ENCODE results near the gene KCNMB4. TPM values are rescaled to one million over a fixed set of nuclear protein-coding genes. Genes with fewer than 3 reads are reported as not detected.

KCNMB4 gene
- total and polyA plus RNA-seq, 7 experiments from 2014 or later, result 0.31 to 1.9 (median 1.4) TPM

- Histone ChIP-seq H3K4me1 (ENCODE audit: control insufficient read depth in 2 of 2, insufficient read depth in 2 of 2, low read length in 2 of 2) (no peaks in the 10 kb centered on the region), H3K4me3 (ENCODE audit: low read length) (no peak overlapping the region), H3K36me3 (ENCODE audit: control insufficient read depth in 2 of 3, insufficient read depth in 3 of 3, low read length in 3 of 3) (peaks cover 0 to 6% (median 0%) of the 10 kb centered on the region in 3 experiments), H3K9me3 (ENCODE audit: control insufficient read depth in 2 of 3, low read length in 3 of 3) (no peaks in the 10 kb centered on the region), H3K27ac (ENCODE audit: low read depth, low read length) (no peak overlapping the region), H3K27me3 (ENCODE audit: control insufficient read depth in 2 of 2, insufficient read depth in 2 of 2, low read length in 2 of 2) (no peaks in the 10 kb centered on the region)
- ATAC-seq (peak; percentile 32), DNase-seq (peak in 5 of 9 donors; percentile 21 to 44 (median 34))
- POLR2A ChIA-PET, result interaction anchor here (0.9 kb wide), 1 partner anchor 36 kb away, joined by 3 read pairs; no protein-coding TSS in a partner anchor
- Mint-ChIP-seq H3K36me3 (peaks cover 0 to 12% (median 10%) of the 10 kb centered on the region in 5 donors), H3K4me1 (peaks cover 0 to 21% (median 14%) of the 10 kb centered on the region in 7 donors), H3K27ac (peak overlapping the region in 5 of 9 donors; percentile 35 to 90 (median 63)), H3K9me3 (no peaks in the 10 kb centered on the region), H3K27me3 (no peaks in the 10 kb centered on the region), H3K4me3 (peak overlapping the region in 1 of 10 donors; percentile 32)
- CTCF ChIA-PET, result no interaction called here
- intact Hi-C loops (cut with micrococcal nuclease), result loop anchor here in 1 of 2 donors (5.0 kb wide), 1 partner anchor 47 kb away; no protein-coding TSS in a partner anchor
Observed at GRCh38 chr12:70354787-70355186, 11.3 kb upstream of the KCNMB4 start.

GRCh38 chr12:70355972-70356371 is 10.1 kb upstream of the KCNMB4 start:
- intact Hi-C loops (cut with micrococcal nuclease), result no loop called here

GRCh38 chr12:70359458-70360197 is 6.5 kb upstream of the KCNMB4 start:
- no peaks in the 10 kb centered on the region for H3K9me3 ChIP-seq (ENCODE audit: control insufficient read depth in 2 of 3, low read length in 3 of 3)
- Mint-ChIP-seq H3K27ac (no peak overlapping the region), H3K36me3 (peaks cover 0 to 3% (median 0%) of the 10 kb centered on the region in 5 donors), H3K4me1 (peaks cover under 1 to 19% (median 16%) of the 10 kb centered on the region in 7 donors), H3K9me3 (no peaks in the 10 kb centered on the region), H3K4me3 (no peak overlapping the region), H3K27me3 (peaks cover 0 to 25% (median 0%) of the 10 kb centered on the region in 5 donors)
- ATAC-seq (no peak), DNase-seq (no peak)
- no peaks in the 10 kb centered on the region for H3K27me3 ChIP-seq (ENCODE audit: control insufficient read depth in 2 of 2, insufficient read depth in 2 of 2, low read length in 2 of 2)
- H3K36me3 ChIP-seq (ENCODE audit: control insufficient read depth in 2 of 3, insufficient read depth in 3 of 3, low read length in 3 of 3), result no peaks in the 10 kb centered on the region
- H3K4me1 ChIP-seq (ENCODE audit: control insufficient read depth in 2 of 2, insufficient read depth in 2 of 2, low read length in 2 of 2), result no peaks in the 10 kb centered on the region
- H3K27ac ChIP-seq (ENCODE audit: low read depth, low read length), result no peak overlapping the region
- intact Hi-C loops (cut with micrococcal nuclease), result loop anchor here (10.0 kb wide), 2 partner anchors 775 to 1125 kb away; partner anchors contain the start of genes CCT2 (in 2 of the 2) and CPSF6 (in 1 of the 2)
- ChIA-PET POLR2A (interaction anchor here (0.6 kb wide), 1 partner anchor 100 kb away, joined by 3 read pairs; no protein-coding TSS in a partner anchor), CTCF (no interaction called here)
- no peak overlapping the region for H3K4me3 ChIP-seq (ENCODE audit: low read length)

More at GRCh38 chr12:70355972-70356371, 10.1 kb upstream of the KCNMB4 start:
- Histone ChIP-seq H3K9me3 (ENCODE audit: control insufficient read depth in 2 of 3, low read length in 3 of 3) (no peaks in the 10 kb centered on the region), H3K4me1 (ENCODE audit: control insufficient read depth in 2 of 2, insufficient read depth in 2 of 2, low read length in 2 of 2) (no peaks in the 10 kb centered on the region), H3K27ac (ENCODE audit: low read depth, low read length) (no peak overlapping the region), H3K4me3 (ENCODE audit: low read length) (no peak overlapping the region), H3K27me3 (ENCODE audit: control insufficient read depth in 2 of 2, insufficient read depth in 2 of 2, low read length in 2 of 2) (no peaks in the 10 kb centered on the region), H3K36me3 (ENCODE audit: control insufficient read depth in 2 of 3, insufficient read depth in 3 of 3, low read length in 3 of 3) (peaks cover 0 to 6% (median 0%) of the 10 kb centered on the region in 3 experiments)
- ATAC-seq (no peak), DNase-seq (no peak)
- Mint-ChIP-seq H3K27ac (no peak overlapping the region), H3K4me3 (no peak overlapping the region), H3K9me3 (no peaks in the 10 kb centered on the region), H3K36me3 (peaks cover 0 to 12% (median 10%) of the 10 kb centered on the region in 5 donors), H3K27me3 (no peaks in the 10 kb centered on the region), H3K4me1 (peaks cover 0 to 21% (median 14%) of the 10 kb centered on the region in 7 donors)
- ChIA-PET POLR2A (interaction anchor here (0.6 to 1.9 kb wide), 2 partner anchors 10 to 201 kb away, joined by 3 to 4 read pairs; no protein-coding TSS in a partner anchor), CTCF (no interaction called here)

GRCh38 chr12:70360218-70360617 is 5.9 kb upstream of the KCNMB4 start:
- Mint-ChIP-seq H3K4me3 (no peak overlapping the region), H3K36me3 (peaks cover 0 to 2% (median 0%) of the 10 kb centered on the region in 5 donors), H3K4me1 (peaks cover 5 to 20% (median 17%) of the 10 kb centered on the region in 7 donors), H3K27ac (peak overlapping the region in 1 of 9 donors; percentile 43), H3K9me3 (no peaks in the 10 kb centered on the region), H3K27me3 (peaks cover 0 to 31% (median 0%) of the 10 kb centered on the region in 5 donors)
- intact Hi-C loops (cut with micrococcal nuclease), result loop anchor here (10.0 kb wide), 2 partner anchors 775 to 1125 kb away; partner anchors contain the start of genes CCT2 (in 2 of the 2) and CPSF6 (in 1 of the 2)
- ChIA-PET POLR2A (no interaction called here), CTCF (no interaction called here)
- Histone ChIP-seq H3K9me3 (ENCODE audit: control insufficient read depth in 2 of 3, low read length in 3 of 3) (no peaks in the 10 kb centered on the region), H3K36me3 (ENCODE audit: control insufficient read depth in 2 of 3, insufficient read depth in 3 of 3, low read length in 3 of 3) (no peaks in the 10 kb centered on the region), H3K4me1 (ENCODE audit: control insufficient read depth in 2 of 2, insufficient read depth in 2 of 2, low read length in 2 of 2) (peaks cover 4% of the 10 kb centered on the region in 2 donors), H3K27ac (ENCODE audit: low read depth, low read length) (no peak overlapping the region), H3K4me3 (ENCODE audit: low read length) (no peak overlapping the region), H3K27me3 (ENCODE audit: control insufficient read depth in 2 of 2, insufficient read depth in 2 of 2, low read length in 2 of 2) (peaks cover 0 to 4% of the 10 kb centered on the region in 2 donors)
- ATAC-seq (no peak), DNase-seq (no peak)

- Mint-ChIP-seq H3K4me3 (peak overlapping the region; percentile 74 to 99 (median 87)), H3K9me3 (no peaks in the 10 kb centered on the region), H3K36me3 (no peaks in the 10 kb centered on the region), H3K27ac (peak overlapping the region in 3 of 9 donors; percentile 23 to 71 (median 24)), H3K4me1 (peaks cover 12 to 41% (median 34%) of the 10 kb centered on the region in 7 donors), H3K27me3 (peaks cover 0 to 53% (median 0%) of the 10 kb centered on the region in 5 donors)
- no peak for ATAC-seq
- H3K9me3 ChIP-seq (ENCODE audit: control insufficient read depth in 2 of 3, low read length in 3 of 3), result no peaks in the 10 kb centered on the region
- no peak overlapping the region for H3K27ac ChIP-seq (ENCODE audit: low read depth, low read length)
- intact Hi-C loops (cut with micrococcal nuclease), result loop anchor here (2.0 to 10.0 kb wide), 8 partner anchors 14 to 1472 kb away; partner anchors contain the start of genes CCT2 (in 2 of the 2), CPSF6 (in 1 of the 2), RAB3IP (in 1 of the 2) and TBC1D15 (in 1 of the 2)
- H3K4me1 ChIP-seq (ENCODE audit: control insufficient read depth in 2 of 2, insufficient read depth in 2 of 2, low read length in 2 of 2), result peaks cover 16 to 19% of the 10 kb centered on the region in 2 donors
- H3K36me3 ChIP-seq (ENCODE audit: control insufficient read depth in 2 of 3, insufficient read depth in 3 of 3, low read length in 3 of 3), result peaks cover 0 to 4% (median 0%) of the 10 kb centered on the region in 3 experiments
- peaks cover 0 to 4% of the 10 kb centered on the region in 2 donors for H3K27me3 ChIP-seq (ENCODE audit: control insufficient read depth in 2 of 2, insufficient read depth in 2 of 2, low read length in 2 of 2)
- CTCF ChIA-PET, result interaction anchor here (0.6 kb wide), 1 partner anchor 8 kb away, joined by 3 read pairs; no protein-coding TSS in a partner anchor
- POLR2A ChIA-PET, result interaction anchor here (0.7 to 0.8 kb wide), 2 partner anchors 8 to 122 kb away, joined by 4 read pairs; no protein-coding TSS in a partner anchor
- no peak for DNase-seq
- H3K4me3 ChIP-seq (ENCODE audit: low read length), result peak overlapping the region; percentile 61
Observed at GRCh38 chr12:70364695-70365397, 1.2 kb upstream of the KCNMB4 start.

- Mint-ChIP-seq H3K27me3 (peaks cover 0 to 54% (median 0%) of the 10 kb centered on the region in 5 donors), H3K36me3 (no peaks in the 10 kb centered on the region), H3K9me3 (no peaks in the 10 kb centered on the region), H3K27ac (peak overlapping the region in 2 of 9 donors; percentile 23 to 24), H3K4me1 (peaks cover 12 to 41% (median 34%) of the 10 kb centered on the region in 7 donors), H3K4me3 (peak overlapping the region; percentile 74 to 99 (median 87))
- Histone ChIP-seq H3K4me1 (ENCODE audit: control insufficient read depth in 2 of 2, insufficient read depth in 2 of 2, low read length in 2 of 2) (peaks cover 16 to 19% of the 10 kb centered on the region in 2 donors), H3K9me3 (ENCODE audit: control insufficient read depth in 2 of 3, low read length in 3 of 3) (no peaks in the 10 kb centered on the region), H3K36me3 (ENCODE audit: control insufficient read depth in 2 of 3, insufficient read depth in 3 of 3, low read length in 3 of 3) (peaks cover 0 to 4% (median 0%) of the 10 kb centered on the region in 3 experiments), H3K4me3 (ENCODE audit: low read length) (peak overlapping the region; percentile 61), H3K27ac (ENCODE audit: low read depth, low read length) (peak overlapping the region; percentile 43), H3K27me3 (ENCODE audit: control insufficient read depth in 2 of 2, insufficient read depth in 2 of 2, low read length in 2 of 2) (peaks cover 0 to 4% of the 10 kb centered on the region in 2 donors)
- ChIA-PET CTCF (interaction anchor here (0.6 to 1.1 kb wide), 2 partner anchors 8 to 121 kb away, joined by 3 to 4 read pairs; no protein-coding TSS in a partner anchor), POLR2A (interaction anchor here (0.8 to 3.0 kb wide), 2 partner anchors 8 to 121 kb away, joined by 4 to 13 read pairs; no protein-coding TSS in a partner anchor)
- ATAC-seq (no peak), DNase-seq (no peak)
- intact Hi-C loops (cut with micrococcal nuclease), result loop anchor here (2.0 to 10.0 kb wide), 8 partner anchors 15 to 1472 kb away; partner anchors contain the start of genes CCT2 (in 2 of the 2), CPSF6 (in 1 of the 2), RAB3IP (in 1 of the 2) and TBC1D15 (in 1 of the 2)
Observed at GRCh38 chr12:70365398-70365647, 767 bp upstream of the KCNMB4 start.
